Spleen (tissue), 7 donors: Measurements from ENCODE around the gene NTSR1.

ENCODE experiments used
- CTCF ChIP-seq, 11 experiments: fragments of 200-600 bp in 7 of 11; fragments of 450-650 bp in 4 of 11; sonication (generic) in 4 of 11; IDR thresholded peaks in 8 of 11; conservative IDR thresholded peaks in 3 of 11; 1 replicate in 7 of 11; 2 replicates in 4 of 11; pipeline versions ENCODE4 v1.4.0 to v1.8.0; 2016 to 2021; ENCODE audit warnings: antibody characterized with exemption in 11 of 11, inconsistent platforms in 4 of 11, mild to moderate bottlenecking in 1 of 11
- POLR2A ChIP-seq, 3 donors: fragments of 450-650 bp; IDR thresholded peaks; one replicate each; pipeline ENCODE4 v1.5.1; 2017; ENCODE audit warnings: antibody characterized with exemption in 3 of 3, mild to moderate bottlenecking in 1 of 3
- POLR2AphosphoS5 ChIP-seq, 3 donors: sonication (generic); formaldehyde crosslinking; IDR thresholded peaks; one replicate each; pipeline ENCODE4 v1.5.1; 2017; ENCODE audit warnings: antibody characterized with exemption in 3 of 3
- donor health status: DM: no; HTN: no; CAD: no; lungs with moderate emphysema.
- donor health status: DM: no; HTN: no; CAD: no.
- donor health status: DM: no; HTN: no; CAD: no.

GRCh38 chr20:62694868-62695267 lies 13.8 kb upstream of the NTSR1 start:
- TF ChIP-seq CTCF (IDR thresholded peaks at IDR 0.05 in 8 of 11, conservative IDR thresholded peaks at IDR 0.05 in 3 of 11) (no peak), POLR2AphosphoS5 (IDR thresholded peaks at IDR 0.05) (no peak), POLR2A (IDR thresholded peaks at IDR 0.05) (no peak)
